ENCODE measurements around the gene WDFY2. TPM values are rescaled to one million over a fixed set of nuclear protein-coding genes. Genes with fewer than 3 reads are reported as not detected.
A peak's percentile ranks its signal among the peaks of the same experiment; 100 is the strongest.

The WDFY2 gene
- total RNA-seq, 6 donors from 2014 or later, result 13.4 to 34.0 (median 18.8) TPM

- ATAC-seq (ENCODE audit: low FRiP score in 2 of 2) (no peak), DNase-seq (no peak)
- Histone ChIP-seq H3K27ac (no peak overlapping the region), H3K27me3 (no peaks in the 10 kb centered on the region), H3K4me3 (no peak overlapping the region), H3K36me3 (peaks cover 0 to 25% (median 0%) of the 10 kb centered on the region in 4 donors), H3K4me1 (peaks cover 4 to 21% (median 11%) of the 10 kb centered on the region in 4 donors), H3K9me3 (no peaks in the 10 kb centered on the region)
- 89 to 92% methylated on average over 2 of the region's 2 CpGs for WGBS, 2 donors
- TF ChIP-seq EP300 (IDR thresholded peaks at IDR 0.05), result no peak
- no peak for TF ChIP-seq CTCF (IDR thresholded peaks at IDR 0.05)
- TF ChIP-seq POLR2AphosphoS5 (IDR thresholded peaks at IDR 0.05), result no peak
- no peak for TF ChIP-seq POLR2A (IDR thresholded peaks at IDR 0.05)
Observed at GRCh38 chr13:51738226-51738905, 154.1 kb downstream of the WDFY2 start.

- H3K9me3 ChIP-seq, result no peaks in the 10 kb centered on the region
- TF ChIP-seq EP300 (IDR thresholded peaks at IDR 0.05), result no peak
- no peak for TF ChIP-seq CTCF (IDR thresholded peaks at IDR 0.05)
- no peak for TF ChIP-seq POLR2AphosphoS5 (IDR thresholded peaks at IDR 0.05)
- no peak for TF ChIP-seq POLR2A (IDR thresholded peaks at IDR 0.05)
- WGBS, 2 donors, result 88 to 92% methylated on average over 6 of the region's 6 CpGs
- peaks cover 0 to 30% (median 0%) of the 10 kb centered on the region in 4 donors for H3K36me3 ChIP-seq
- H3K27me3 ChIP-seq, result no peaks in the 10 kb centered on the region
- H3K4me3 ChIP-seq, result no peak overlapping the region
- ATAC-seq (ENCODE audit: low FRiP score in 2 of 2), result peak in 1 of 2 donors; percentile 49
- H3K27ac ChIP-seq, result peak overlapping the region in 3 of 4 donors; percentile 20 to 46 (median 45)
- H3K4me1 ChIP-seq, result peaks cover 4 to 14% (median 10%) of the 10 kb centered on the region in 4 donors
- DNase-seq, result no peak
Observed at GRCh38 chr13:51739027-51739764, 154.9 kb downstream of the WDFY2 start.

- Histone ChIP-seq H3K4me3 (no peak overlapping the region), H3K27me3 (no peaks in the 10 kb centered on the region), H3K4me1 (peaks cover 4 to 14% (median 10%) of the 10 kb centered on the region in 4 donors), H3K9me3 (no peaks in the 10 kb centered on the region), H3K36me3 (peaks cover 0 to 25% (median 0%) of the 10 kb centered on the region in 4 donors), H3K27ac (peak overlapping the region in 1 of 4 donors; percentile 51)
- TF ChIP-seq POLR2AphosphoS5 (IDR thresholded peaks at IDR 0.05) (no peak), EP300 (IDR thresholded peaks at IDR 0.05) (no peak)
- DNase-seq, result no peak
- peak in 1 of 2 donors; percentile 24 for ATAC-seq (ENCODE audit: low FRiP score in 2 of 2)
- WGBS, 2 donors, result 67 to 76% methylated on average over 5 of the region's 5 CpGs
Observed at GRCh38 chr13:51740698-51741097, 156.4 kb downstream of the WDFY2 start.

GRCh38 chr13:51742031-51742430 lies 157.8 kb downstream of the WDFY2 start:
- Histone ChIP-seq H3K27ac (no peak overlapping the region), H3K4me3 (no peak overlapping the region), H3K36me3 (peaks cover 0 to 25% (median 0%) of the 10 kb centered on the region in 4 donors), H3K27me3 (no peaks in the 10 kb centered on the region), H3K9me3 (no peaks in the 10 kb centered on the region), H3K4me1 (peaks cover 4 to 14% (median 10%) of the 10 kb centered on the region in 4 donors)
- WGBS, 2 donors, result 93 to 98% methylated on average over 2 of the region's 2 CpGs
- ATAC-seq (ENCODE audit: low FRiP score in 2 of 2), result no peak
- no peak for DNase-seq
- TF ChIP-seq CTCF (IDR thresholded peaks at IDR 0.05) (no peak), EP300 (IDR thresholded peaks at IDR 0.05) (no peak), POLR2A (IDR thresholded peaks at IDR 0.05) (no peak), POLR2AphosphoS5 (IDR thresholded peaks at IDR 0.05) (no peak)

GRCh38 chr13:51742611-51743010 lies 158.3 kb downstream of the WDFY2 start:
- Histone ChIP-seq H3K36me3 (peaks cover 0 to 25% (median under 1%) of the 10 kb centered on the region in 4 donors), H3K4me3 (no peak overlapping the region), H3K9me3 (peaks cover 0 to 4% (median 3%) of the 10 kb centered on the region in 4 donors), H3K4me1 (peaks cover 4 to 14% (median 10%) of the 10 kb centered on the region in 4 donors), H3K27ac (no peak overlapping the region), H3K27me3 (no peaks in the 10 kb centered on the region)
- ATAC-seq (ENCODE audit: low FRiP score in 2 of 2), result no peak
- 85 to 93% methylated on average over 2 of the region's 2 CpGs for WGBS, 2 donors
- TF ChIP-seq POLR2A (IDR thresholded peaks at IDR 0.05) (no peak), CTCF (IDR thresholded peaks at IDR 0.05) (no peak), POLR2AphosphoS5 (IDR thresholded peaks at IDR 0.05) (no peak), EP300 (IDR thresholded peaks at IDR 0.05) (no peak)
- no peak for DNase-seq

All from upper lobe of left lung (tissue), 6 donors.